Measurements from ENCODE around the gene ATP8A2. TPM values are rescaled to one million over a fixed set of nuclear protein-coding genes. Genes with fewer than 3 reads are reported as not detected.

Gene ATP8A2
- total RNA-seq, 1 donor = 0.72 TPM

DNA sequence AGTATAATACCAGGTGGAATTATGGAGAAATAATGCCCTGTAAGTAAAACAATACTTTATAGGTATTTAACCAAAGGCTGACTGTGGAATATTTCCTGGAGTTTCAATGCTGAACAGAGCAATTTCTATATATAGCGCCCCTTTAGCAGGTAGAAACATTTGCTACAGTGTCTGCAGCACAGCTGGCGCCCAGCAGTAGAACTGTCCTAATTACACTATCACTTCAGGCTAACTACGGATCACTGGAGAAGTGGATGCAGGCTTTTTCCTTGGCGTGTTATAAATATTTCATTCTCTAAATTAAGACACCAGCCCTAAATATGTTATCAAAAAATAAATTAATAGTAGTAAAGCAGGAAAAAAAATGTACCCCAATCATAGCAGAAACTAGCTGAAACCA is 677.0 kb downstream of the ATP8A2 start:
- TF ChIP-seq CTCF (IDR thresholded peaks at IDR 0.05; ENCODE audit: extremely low read depth, low read depth, low read length) = no peak
- Histone ChIP-seq H3K79me2 (ENCODE audit: insufficient read depth, low read length) (no peaks in the 10 kb centered on the region), H3K4me3 (ENCODE audit: insufficient read depth, low read length) (no peak overlapping the region)

GRCh38 chr13:26050568-26051230 is 678.9 kb downstream of the ATP8A2 start:
- DNase-seq (ENCODE audit: insufficient read length, low spot score, missing footprints) = peak; percentile 83
- H3K4me2 ChIP-seq (ENCODE audit: insufficient read depth, low read length) = peak overlapping the region; percentile 77
- peak overlapping the region; percentile 7 for H3K4me3 ChIP-seq (ENCODE audit: insufficient read depth, low read length)
- no peaks in the 10 kb centered on the region for H3K79me2 ChIP-seq (ENCODE audit: insufficient read depth, low read length)
- H4K20me1 ChIP-seq (ENCODE audit: insufficient read depth, low read length) = no peaks in the 10 kb centered on the region
- no peaks in the 10 kb centered on the region for H3K36me3 ChIP-seq (ENCODE audit: insufficient read depth, low read length)
- no peaks in the 10 kb centered on the region for H3K4me1 ChIP-seq (ENCODE audit: insufficient read depth, low read length)
- H3K9me3 ChIP-seq (ENCODE audit: low read depth, low read length) = no peaks in the 10 kb centered on the region
- H3K27me3 ChIP-seq (ENCODE audit: insufficient read depth, low read length) = peaks cover 58% of the 10 kb centered on the region
- H2AFZ ChIP-seq (ENCODE audit: low read length) = no peak overlapping the region
- no peak for TF ChIP-seq CTCF (IDR thresholded peaks at IDR 0.05; ENCODE audit: extremely low read depth, low read depth, low read length)
- H3K27ac ChIP-seq (ENCODE audit: low read depth, low read length) = no peak overlapping the region

More for the DNA sequence above, 677.0 kb downstream of the ATP8A2 start:
- no peak for DNase-seq (ENCODE audit: insufficient read length, low spot score, missing footprints)
- no peaks in the 10 kb centered on the region for H3K4me1 ChIP-seq (ENCODE audit: insufficient read depth, low read length)
- no peak overlapping the region for H3K27ac ChIP-seq (ENCODE audit: low read depth, low read length)
- no peak overlapping the region for H3K4me2 ChIP-seq (ENCODE audit: insufficient read depth, low read length)
- H3K36me3 ChIP-seq (ENCODE audit: insufficient read depth, low read length) = no peaks in the 10 kb centered on the region
- H3K9me3 ChIP-seq (ENCODE audit: low read depth, low read length) = no peaks in the 10 kb centered on the region
- H2AFZ ChIP-seq (ENCODE audit: low read length) = no peak overlapping the region
- H4K20me1 ChIP-seq (ENCODE audit: insufficient read depth, low read length) = no peaks in the 10 kb centered on the region
- H3K27me3 ChIP-seq (ENCODE audit: insufficient read depth, low read length) = peaks cover 49% of the 10 kb centered on the region

GRCh38 chr13:26051231-26051656 is 679.5 kb downstream of the ATP8A2 start:
- Histone ChIP-seq H3K4me2 (ENCODE audit: insufficient read depth, low read length) (peak overlapping the region; percentile 77), H3K4me3 (ENCODE audit: insufficient read depth, low read length) (peak overlapping the region; percentile 63)

More at GRCh38 chr13:26051231-26051656, 679.5 kb downstream of the ATP8A2 start:
- no peaks in the 10 kb centered on the region for H3K36me3 ChIP-seq (ENCODE audit: insufficient read depth, low read length)
- H2AFZ ChIP-seq (ENCODE audit: low read length) = no peak overlapping the region
- H3K4me1 ChIP-seq (ENCODE audit: insufficient read depth, low read length) = no peaks in the 10 kb centered on the region
- peak; percentile 77 for DNase-seq (ENCODE audit: insufficient read length, low spot score, missing footprints)
- peaks cover 62% of the 10 kb centered on the region for H3K27me3 ChIP-seq (ENCODE audit: insufficient read depth, low read length)
- H3K27ac ChIP-seq (ENCODE audit: low read depth, low read length) = no peak overlapping the region
- TF ChIP-seq CTCF (IDR thresholded peaks at IDR 0.05; ENCODE audit: extremely low read depth, low read depth, low read length) = no peak
- no peaks in the 10 kb centered on the region for H3K9me3 ChIP-seq (ENCODE audit: low read depth, low read length)
- H4K20me1 ChIP-seq (ENCODE audit: insufficient read depth, low read length) = no peaks in the 10 kb centered on the region
- H3K79me2 ChIP-seq (ENCODE audit: insufficient read depth, low read length) = no peaks in the 10 kb centered on the region

Data from osteoblast (primary cell).